Activated naive CD8-positive, alpha-beta T cell treated with anti-CD3 and anti-CD28 coated beads for 36 hours (primary cell): Measurements from ENCODE around the gene ZBTB7C. TPM values are rescaled to one million over a fixed set of nuclear protein-coding genes. Genes with fewer than 3 reads are reported as not detected.

Experiments
- DNase-seq: peaks from one replicate; pipeline ENCODE4 v3.0.0; 2021
- H3K27ac Mint-ChIP-seq: one replicate; pipeline ENCODE4 v1.8.0; 2022; ENCODE audit warnings: mild to moderate bottlenecking, moderate library complexity, mixed read lengths
- H3K27me3 Mint-ChIP-seq: one replicate; pipeline ENCODE4 v1.8.0; 2022; ENCODE audit warnings: mild to moderate bottlenecking, mixed read lengths
- H3K36me3 Mint-ChIP-seq: one replicate; pipeline ENCODE4 v1.8.0; 2021; ENCODE audit warnings: mild to moderate bottlenecking, mixed read lengths
- H3K4me1 Mint-ChIP-seq: one replicate; pipeline ENCODE4 v1.8.0; 2021; ENCODE audit warnings: mixed read lengths
- H3K4me3 Mint-ChIP-seq: one replicate; pipeline ENCODE4 v1.8.0; 2022; ENCODE audit warnings: mild to moderate bottlenecking, moderate library complexity, mixed read lengths
- H3K9me3 Mint-ChIP-seq: one replicate; pipeline ENCODE4 v1.8.0; 2022; ENCODE audit warnings: mixed read lengths
- total RNA-seq, 2 experiments: library from RNA; stranded (reverse); gene quantifications; one replicate each; pipeline ENCODE4 v1.2.3, GENCODE V29; 2021

The ZBTB7C gene
- total RNA-seq, 2 experiments from 2014 or later: not detected

DNA sequence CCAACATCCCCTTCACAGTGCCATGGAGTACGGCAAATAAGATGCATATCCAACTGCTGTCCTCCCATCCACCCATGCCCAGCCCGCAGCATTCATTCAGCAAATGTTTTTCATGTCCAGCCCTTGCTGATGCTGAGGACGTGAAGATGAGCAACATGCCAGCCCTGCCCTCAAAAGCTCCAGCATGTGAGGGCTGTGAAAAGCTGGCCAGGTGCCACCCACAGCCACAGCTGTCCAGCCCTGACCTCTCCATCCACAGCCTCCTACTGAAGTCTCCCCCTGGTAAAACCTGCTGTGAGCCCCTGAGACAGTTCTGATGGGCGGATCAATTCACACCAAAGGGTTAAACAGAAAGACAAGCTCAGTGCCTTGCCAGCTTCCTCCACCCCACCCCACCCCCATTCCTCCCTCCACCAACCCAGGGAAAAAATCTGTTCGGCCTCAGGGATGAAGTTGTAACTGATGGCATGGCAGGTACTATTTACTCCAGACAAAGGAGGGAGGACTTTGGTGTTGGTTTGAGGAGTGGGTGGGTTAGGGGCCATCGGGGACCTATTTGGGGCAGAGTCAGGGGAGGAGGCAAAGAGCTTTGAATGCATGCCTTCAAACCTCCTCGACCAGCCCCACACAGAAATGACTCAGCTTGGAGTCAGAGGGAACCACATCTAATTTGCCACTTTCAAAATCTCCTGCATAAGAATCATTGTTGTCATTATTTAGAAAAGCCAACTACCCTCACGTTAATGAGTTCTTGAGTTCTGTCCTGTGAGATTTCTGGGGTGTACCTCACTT, 4.3 kb downstream of the ZBTB7C start:
- no peaks in the 10 kb centered on the region for H3K36me3 Mint-ChIP-seq
- DNase-seq: no peak
- peaks cover 3% of the 10 kb centered on the region for H3K4me1 Mint-ChIP-seq
- no peak overlapping the region for H3K27ac Mint-ChIP-seq
- H3K4me3 Mint-ChIP-seq: no peak overlapping the region
- peaks cover 72% of the 10 kb centered on the region for H3K27me3 Mint-ChIP-seq
- no peaks in the 10 kb centered on the region for H3K9me3 Mint-ChIP-seq

GRCh38 chr18:48402953-48403352, 6.2 kb downstream of the ZBTB7C start:
- Mint-ChIP-seq H3K4me1 (peaks cover 2% of the 10 kb centered on the region), H3K27me3 (peaks cover 77% of the 10 kb centered on the region), H3K4me3 (no peak overlapping the region), H3K27ac (no peak overlapping the region), H3K36me3 (no peaks in the 10 kb centered on the region), H3K9me3 (no peaks in the 10 kb centered on the region)
- DNase-seq: no peak

GRCh38 chr18:48399303-48400075, 9.7 kb downstream of the ZBTB7C start:
- Mint-ChIP-seq H3K27me3 (peaks cover 70% of the 10 kb centered on the region), H3K27ac (no peak overlapping the region), H3K36me3 (no peaks in the 10 kb centered on the region), H3K4me1 (peaks cover 2% of the 10 kb centered on the region), H3K9me3 (no peaks in the 10 kb centered on the region), H3K4me3 (no peak overlapping the region)
- no peak for DNase-seq

- H3K27me3 Mint-ChIP-seq: peaks cover 69% of the 10 kb centered on the region
- H3K9me3 Mint-ChIP-seq: no peaks in the 10 kb centered on the region
- H3K27ac Mint-ChIP-seq: no peak overlapping the region
- no peaks in the 10 kb centered on the region for H3K36me3 Mint-ChIP-seq
- no peak overlapping the region for H3K4me3 Mint-ChIP-seq
- no peak for DNase-seq
- H3K4me1 Mint-ChIP-seq: peaks cover 2% of the 10 kb centered on the region
These were observed 11.1 kb downstream of the ZBTB7C start for GRCh38 chr18:48398074-48398473.

DNA sequence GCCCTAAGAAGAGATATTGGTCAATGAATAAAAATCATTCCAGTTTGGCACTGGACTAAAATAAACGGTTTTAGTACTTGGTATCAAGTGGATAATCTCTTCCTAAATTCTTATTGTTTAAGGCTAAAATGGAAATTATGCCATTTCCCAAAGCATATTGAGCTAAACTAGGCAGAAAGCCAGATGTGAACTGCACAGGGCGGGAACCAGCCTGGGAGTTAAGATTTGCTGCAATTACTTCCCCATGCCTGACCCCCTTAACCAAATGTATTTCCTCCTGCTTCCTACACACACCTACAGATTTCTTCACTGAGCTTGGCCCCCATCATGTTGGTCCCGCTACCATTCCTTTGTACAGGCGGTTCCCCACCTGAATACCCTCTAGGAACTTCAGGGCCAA, 12.2 kb downstream of the ZBTB7C start:
- Mint-ChIP-seq H3K27me3 (peaks cover 62% of the 10 kb centered on the region), H3K27ac (no peak overlapping the region), H3K36me3 (no peaks in the 10 kb centered on the region), H3K4me1 (peaks cover 2% of the 10 kb centered on the region), H3K9me3 (no peaks in the 10 kb centered on the region), H3K4me3 (no peak overlapping the region)
- DNase-seq: no peak

GRCh38 chr18:48396561-48396960, 12.6 kb downstream of the ZBTB7C start:
- no peaks in the 10 kb centered on the region for H3K36me3 Mint-ChIP-seq
- H3K4me3 Mint-ChIP-seq: no peak overlapping the region
- DNase-seq: no peak
- no peak overlapping the region for H3K27ac Mint-ChIP-seq
- H3K27me3 Mint-ChIP-seq: peaks cover 62% of the 10 kb centered on the region
- H3K9me3 Mint-ChIP-seq: no peaks in the 10 kb centered on the region
- peaks cover 2% of the 10 kb centered on the region for H3K4me1 Mint-ChIP-seq

- no peak for DNase-seq
- H3K36me3 Mint-ChIP-seq: no peaks in the 10 kb centered on the region
- H3K4me1 Mint-ChIP-seq: peaks cover 2% of the 10 kb centered on the region
- peaks cover 62% of the 10 kb centered on the region for H3K27me3 Mint-ChIP-seq
- H3K27ac Mint-ChIP-seq: no peak overlapping the region
- H3K4me3 Mint-ChIP-seq: no peak overlapping the region
- no peaks in the 10 kb centered on the region for H3K9me3 Mint-ChIP-seq
These were observed 13.5 kb downstream of the ZBTB7C start for GRCh38 chr18:48395646-48396045.

- Mint-ChIP-seq H3K27me3 (peaks cover 59% of the 10 kb centered on the region), H3K27ac (no peak overlapping the region), H3K36me3 (no peaks in the 10 kb centered on the region), H3K4me1 (no peaks in the 10 kb centered on the region), H3K4me3 (no peak overlapping the region), H3K9me3 (no peaks in the 10 kb centered on the region)
- no peak for DNase-seq
These were observed 15.0 kb downstream of the ZBTB7C start for GRCh38 chr18:48394176-48394575.

GRCh38 chr18:48393776-48394175, 15.4 kb downstream of the ZBTB7C start:
- Mint-ChIP-seq H3K27me3 (peaks cover 59% of the 10 kb centered on the region), H3K27ac (no peak overlapping the region), H3K4me3 (no peak overlapping the region), H3K9me3 (no peaks in the 10 kb centered on the region), H3K4me1 (no peaks in the 10 kb centered on the region), H3K36me3 (no peaks in the 10 kb centered on the region)
- no peak for DNase-seq

- Mint-ChIP-seq H3K4me1 (no peaks in the 10 kb centered on the region), H3K4me3 (no peak overlapping the region), H3K27ac (no peak overlapping the region), H3K9me3 (no peaks in the 10 kb centered on the region), H3K27me3 (peaks cover 59% of the 10 kb centered on the region), H3K36me3 (no peaks in the 10 kb centered on the region)
- DNase-seq: no peak
These were observed 16.0 kb downstream of the ZBTB7C start for GRCh38 chr18:48393170-48393569.

DNA sequence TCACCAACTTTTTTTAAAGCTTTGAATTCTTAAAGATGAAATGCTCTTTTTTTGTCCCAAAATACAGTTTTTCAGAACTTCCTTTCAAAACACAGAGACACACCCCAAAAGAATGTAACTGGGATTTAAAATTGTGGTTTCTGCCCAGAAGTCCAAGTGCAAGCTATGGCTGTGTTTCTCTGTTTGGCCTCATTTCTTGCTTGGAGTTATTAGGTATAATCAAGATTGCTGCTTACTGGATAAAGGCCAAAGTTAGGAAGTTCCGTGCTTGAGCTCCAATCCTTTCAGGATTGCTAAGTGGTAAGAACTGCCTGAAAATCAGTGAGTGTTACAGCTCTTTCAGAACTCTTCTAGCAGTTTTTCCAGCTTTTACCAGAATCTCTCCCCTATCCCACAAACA, 16.9 kb downstream of the ZBTB7C start:
- no peak for DNase-seq
- H3K36me3 Mint-ChIP-seq: no peaks in the 10 kb centered on the region
- no peak overlapping the region for H3K27ac Mint-ChIP-seq
- H3K27me3 Mint-ChIP-seq: peaks cover 58% of the 10 kb centered on the region
- no peak overlapping the region for H3K4me3 Mint-ChIP-seq
- H3K4me1 Mint-ChIP-seq: no peaks in the 10 kb centered on the region
- no peaks in the 10 kb centered on the region for H3K9me3 Mint-ChIP-seq

GRCh38 chr18:48391868-48392267, 17.3 kb downstream of the ZBTB7C start:
- no peaks in the 10 kb centered on the region for H3K9me3 Mint-ChIP-seq
- H3K4me3 Mint-ChIP-seq: no peak overlapping the region
- H3K27me3 Mint-ChIP-seq: peaks cover 54% of the 10 kb centered on the region
- no peaks in the 10 kb centered on the region for H3K4me1 Mint-ChIP-seq
- no peak for DNase-seq
- H3K27ac Mint-ChIP-seq: no peak overlapping the region
- no peaks in the 10 kb centered on the region for H3K36me3 Mint-ChIP-seq

- Mint-ChIP-seq H3K4me3 (no peak overlapping the region), H3K27ac (no peak overlapping the region), H3K36me3 (no peaks in the 10 kb centered on the region), H3K4me1 (no peaks in the 10 kb centered on the region), H3K9me3 (no peaks in the 10 kb centered on the region), H3K27me3 (peaks cover 57% of the 10 kb centered on the region)
- no peak for DNase-seq
These were observed 18.5 kb downstream of the ZBTB7C start for GRCh38 chr18:48390641-48391040.

- Mint-ChIP-seq H3K36me3 (no peaks in the 10 kb centered on the region), H3K27me3 (peaks cover 54% of the 10 kb centered on the region), H3K4me1 (no peaks in the 10 kb centered on the region), H3K27ac (no peak overlapping the region), H3K4me3 (no peak overlapping the region), H3K9me3 (no peaks in the 10 kb centered on the region)
- DNase-seq: no peak
These were observed 20.7 kb downstream of the ZBTB7C start for GRCh38 chr18:48388478-48388877.

DNA sequence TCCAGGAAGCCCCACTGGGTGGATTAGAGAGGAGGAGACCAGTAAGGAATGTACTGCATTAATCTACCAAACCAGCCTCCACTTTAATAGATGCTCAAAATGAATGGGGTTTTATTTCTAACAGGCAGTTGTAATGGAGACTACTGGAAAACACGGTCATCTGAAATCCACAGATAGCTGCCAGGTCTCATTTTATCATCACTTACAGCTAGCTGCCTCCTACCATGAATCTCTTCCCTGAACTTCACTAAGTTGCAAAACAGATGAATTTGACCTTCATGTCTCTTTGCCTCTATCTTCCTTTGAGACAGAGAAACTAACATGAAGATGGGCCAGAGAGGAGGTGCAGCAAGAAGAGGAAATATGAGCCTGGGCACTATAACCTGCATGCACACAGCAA, 21.9 kb downstream of the ZBTB7C start:
- Mint-ChIP-seq H3K4me3 (no peak overlapping the region), H3K9me3 (no peaks in the 10 kb centered on the region), H3K27me3 (peaks cover 52% of the 10 kb centered on the region), H3K27ac (no peak overlapping the region), H3K36me3 (no peaks in the 10 kb centered on the region), H3K4me1 (no peaks in the 10 kb centered on the region)
- no peak for DNase-seq

- no peak overlapping the region for H3K4me3 Mint-ChIP-seq
- no peaks in the 10 kb centered on the region for H3K4me1 Mint-ChIP-seq
- no peaks in the 10 kb centered on the region for H3K36me3 Mint-ChIP-seq
- DNase-seq: no peak
- H3K27ac Mint-ChIP-seq: no peak overlapping the region
- H3K9me3 Mint-ChIP-seq: no peaks in the 10 kb centered on the region
- peaks cover 40% of the 10 kb centered on the region for H3K27me3 Mint-ChIP-seq
These were observed 23.6 kb downstream of the ZBTB7C start for GRCh38 chr18:48385596-48385995.
